H1 (cell line): ENCODE data around the gene TGFB1I1. TPM values are rescaled to one million over a fixed set of nuclear protein-coding genes. Genes with fewer than 3 reads are reported as not detected.

ENCODE experiments used
- CBX5 ChIP-seq: fragments of 300-800, 300-1000 bp; sonication (generic); IDR thresholded peaks from 2 replicates; pipeline ENCODE4 v1.7.1; 2016; ENCODE audit warnings: antibody characterized with exemption, low read length, low read depth
- TEAD4 ChIP-seq: IDR thresholded peaks from 2 replicates; pipeline ENCODE4 v1.6.1; 2012; ENCODE audit warnings: low read depth, low read length, inconsistent platforms, mixed read lengths
- polyA plus RNA-seq, 7 experiments: library from polyadenylated mRNA; depleted of rRNA in 3 of 7; stranded (reverse) in 5 of 7; unstranded in 2 of 7; fragments of >200 nt in 5 of 7; fragments of 200-250 nt in 2 of 7; gene quantifications; 1 replicate in 5 of 7; 2 replicates in 1 of 7; 4 replicates in 1 of 7; pipeline versions ENCODE4 v1.2.1 to v1.2.3, GENCODE V29; 2011 to 2013; ENCODE audit warnings: missing spikeins in 2 of 7, mixed read lengths in 2 of 7
- total RNA-seq: library from RNA; stranded (reverse); fragmentation: NEBNext Ultra II Directional; extraction: Animal tissue kit (Norgen Biotek cat#: 25700); gene quantifications from 2 replicates; pipeline ENCODE4 v1.2.1, GENCODE V29; 2021
- TF ChIP-seq, protein P1 (sequence below): fragments of 300-600 bp; sonication (generic); IDR thresholded peaks from 2 replicates; pipeline ENCODE4 v1.7.1; 2012; ENCODE audit warnings: low read length, moderate library complexity, mild to moderate bottlenecking, inconsistent platforms; ENCODE audit not compliant: insufficient replicate concordance

The TGFB1I1 gene
- total and polyA plus RNA-seq, 2 of the 8 experiments (the other 6 are each of a cell fraction or from before 2014, with no cell fraction given): 5.6 to 5.8 TPM

DNA sequence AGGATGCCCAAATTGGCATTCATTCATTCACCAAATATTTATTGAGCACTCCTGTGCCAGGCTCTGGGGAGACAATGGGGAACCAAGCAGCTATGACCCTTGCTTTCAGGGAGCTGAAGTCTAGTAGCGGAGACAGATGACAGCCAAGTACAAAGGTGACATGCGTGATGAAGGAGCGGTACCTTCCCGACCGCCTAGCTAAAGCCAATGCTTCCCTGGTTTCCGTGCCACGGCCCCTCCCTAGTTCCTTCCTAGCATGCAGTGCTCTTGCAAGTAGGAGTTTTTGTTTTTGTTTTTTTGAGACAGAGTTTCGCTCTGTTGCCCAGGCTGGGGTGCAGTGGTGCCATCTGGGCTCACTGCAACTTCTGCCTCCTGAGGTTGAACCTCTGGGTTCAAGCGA lies 7.8 kb downstream of the TGFB1I1 start (continued):
- TF ChIP-seq, protein P1, sequence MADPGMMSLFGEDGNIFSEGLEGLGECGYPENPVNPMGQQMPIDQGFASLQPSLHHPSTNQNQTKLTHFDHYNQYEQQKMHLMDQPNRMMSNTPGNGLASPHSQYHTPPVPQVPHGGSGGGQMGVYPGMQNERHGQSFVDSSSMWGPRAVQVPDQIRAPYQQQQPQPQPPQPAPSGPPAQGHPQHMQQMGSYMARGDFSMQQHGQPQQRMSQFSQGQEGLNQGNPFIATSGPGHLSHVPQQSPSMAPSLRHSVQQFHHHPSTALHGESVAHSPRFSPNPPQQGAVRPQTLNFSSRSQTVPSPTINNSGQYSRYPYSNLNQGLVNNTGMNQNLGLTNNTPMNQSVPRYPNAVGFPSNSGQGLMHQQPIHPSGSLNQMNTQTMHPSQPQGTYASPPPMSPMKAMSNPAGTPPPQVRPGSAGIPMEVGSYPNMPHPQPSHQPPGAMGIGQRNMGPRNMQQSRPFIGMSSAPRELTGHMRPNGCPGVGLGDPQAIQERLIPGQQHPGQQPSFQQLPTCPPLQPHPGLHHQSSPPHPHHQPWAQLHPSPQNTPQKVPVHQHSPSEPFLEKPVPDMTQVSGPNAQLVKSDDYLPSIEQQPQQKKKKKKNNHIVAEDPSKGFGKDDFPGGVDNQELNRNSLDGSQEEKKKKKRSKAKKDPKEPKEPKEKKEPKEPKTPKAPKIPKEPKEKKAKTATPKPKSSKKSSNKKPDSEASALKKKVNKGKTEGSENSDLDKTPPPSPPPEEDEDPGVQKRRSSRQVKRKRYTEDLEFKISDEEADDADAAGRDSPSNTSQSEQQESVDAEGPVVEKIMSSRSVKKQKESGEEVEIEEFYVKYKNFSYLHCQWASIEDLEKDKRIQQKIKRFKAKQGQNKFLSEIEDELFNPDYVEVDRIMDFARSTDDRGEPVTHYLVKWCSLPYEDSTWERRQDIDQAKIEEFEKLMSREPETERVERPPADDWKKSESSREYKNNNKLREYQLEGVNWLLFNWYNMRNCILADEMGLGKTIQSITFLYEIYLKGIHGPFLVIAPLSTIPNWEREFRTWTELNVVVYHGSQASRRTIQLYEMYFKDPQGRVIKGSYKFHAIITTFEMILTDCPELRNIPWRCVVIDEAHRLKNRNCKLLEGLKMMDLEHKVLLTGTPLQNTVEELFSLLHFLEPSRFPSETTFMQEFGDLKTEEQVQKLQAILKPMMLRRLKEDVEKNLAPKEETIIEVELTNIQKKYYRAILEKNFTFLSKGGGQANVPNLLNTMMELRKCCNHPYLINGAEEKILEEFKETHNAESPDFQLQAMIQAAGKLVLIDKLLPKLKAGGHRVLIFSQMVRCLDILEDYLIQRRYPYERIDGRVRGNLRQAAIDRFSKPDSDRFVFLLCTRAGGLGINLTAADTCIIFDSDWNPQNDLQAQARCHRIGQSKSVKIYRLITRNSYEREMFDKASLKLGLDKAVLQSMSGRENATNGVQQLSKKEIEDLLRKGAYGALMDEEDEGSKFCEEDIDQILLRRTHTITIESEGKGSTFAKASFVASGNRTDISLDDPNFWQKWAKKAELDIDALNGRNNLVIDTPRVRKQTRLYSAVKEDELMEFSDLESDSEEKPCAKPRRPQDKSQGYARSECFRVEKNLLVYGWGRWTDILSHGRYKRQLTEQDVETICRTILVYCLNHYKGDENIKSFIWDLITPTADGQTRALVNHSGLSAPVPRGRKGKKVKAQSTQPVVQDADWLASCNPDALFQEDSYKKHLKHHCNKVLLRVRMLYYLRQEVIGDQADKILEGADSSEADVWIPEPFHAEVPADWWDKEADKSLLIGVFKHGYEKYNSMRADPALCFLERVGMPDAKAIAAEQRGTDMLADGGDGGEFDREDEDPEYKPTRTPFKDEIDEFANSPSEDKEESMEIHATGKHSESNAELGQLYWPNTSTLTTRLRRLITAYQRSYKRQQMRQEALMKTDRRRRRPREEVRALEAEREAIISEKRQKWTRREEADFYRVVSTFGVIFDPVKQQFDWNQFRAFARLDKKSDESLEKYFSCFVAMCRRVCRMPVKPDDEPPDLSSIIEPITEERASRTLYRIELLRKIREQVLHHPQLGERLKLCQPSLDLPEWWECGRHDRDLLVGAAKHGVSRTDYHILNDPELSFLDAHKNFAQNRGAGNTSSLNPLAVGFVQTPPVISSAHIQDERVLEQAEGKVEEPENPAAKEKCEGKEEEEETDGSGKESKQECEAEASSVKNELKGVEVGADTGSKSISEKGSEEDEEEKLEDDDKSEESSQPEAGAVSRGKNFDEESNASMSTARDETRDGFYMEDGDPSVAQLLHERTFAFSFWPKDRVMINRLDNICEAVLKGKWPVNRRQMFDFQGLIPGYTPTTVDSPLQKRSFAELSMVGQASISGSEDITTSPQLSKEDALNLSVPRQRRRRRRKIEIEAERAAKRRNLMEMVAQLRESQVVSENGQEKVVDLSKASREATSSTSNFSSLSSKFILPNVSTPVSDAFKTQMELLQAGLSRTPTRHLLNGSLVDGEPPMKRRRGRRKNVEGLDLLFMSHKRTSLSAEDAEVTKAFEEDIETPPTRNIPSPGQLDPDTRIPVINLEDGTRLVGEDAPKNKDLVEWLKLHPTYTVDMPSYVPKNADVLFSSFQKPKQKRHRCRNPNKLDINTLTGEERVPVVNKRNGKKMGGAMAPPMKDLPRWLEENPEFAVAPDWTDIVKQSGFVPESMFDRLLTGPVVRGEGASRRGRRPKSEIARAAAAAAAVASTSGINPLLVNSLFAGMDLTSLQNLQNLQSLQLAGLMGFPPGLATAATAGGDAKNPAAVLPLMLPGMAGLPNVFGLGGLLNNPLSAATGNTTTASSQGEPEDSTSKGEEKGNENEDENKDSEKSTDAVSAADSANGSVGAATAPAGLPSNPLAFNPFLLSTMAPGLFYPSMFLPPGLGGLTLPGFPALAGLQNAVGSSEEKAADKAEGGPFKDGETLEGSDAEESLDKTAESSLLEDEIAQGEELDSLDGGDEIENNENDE: no peak
- no peak for TF ChIP-seq TEAD4
- TF ChIP-seq CBX5: no peak
